Prostate gland (tissue), 2 donors: ENCODE data around the gene MYH9. TPM values are rescaled to one million over a fixed set of nuclear protein-coding genes. Genes with fewer than 3 reads are reported as not detected.
"Not testable (repeated sequence)": the region's sequence is repeated elsewhere in the genome, so short reads cannot be mapped to it uniquely, and the experiment has no call there.

Experiments used
- DNase-seq: peaks from one replicate; pipeline ENCODE4 v3.0.0-alpha.2; 2019; ENCODE audit warnings: low spot score
- H3K27ac ChIP-seq, 2 donors: fragments of 200-600 bp; sonication (generic); 2 replicates each; pipeline ENCODE4 v1.5.1; 2017 to 2019
- H3K27me3 ChIP-seq: fragments of 200-600 bp; sonication (generic); replicated peaks from 2 replicates; pipeline ENCODE4 v1.5.1; 2019; ENCODE audit not compliant: insufficient read depth
- H3K36me3 ChIP-seq, 2 donors: fragments of 200-600 bp; sonication (generic); 1 replicate in 1 of 2; 2 replicates in 1 of 2; pipeline versions ENCODE4 v1.5.1 to v1.8.1; 2017 to 2019
- H3K4me1 ChIP-seq: fragments of 200-600 bp; sonication (generic); replicated peaks from 2 replicates; pipeline ENCODE4 v1.5.1; 2019
- H3K4me3 ChIP-seq, 2 donors: fragments of 200-600 bp; sonication (generic); 2 replicates each; pipeline ENCODE4 v1.5.1; 2017 to 2019
- H3K9me3 ChIP-seq: fragments of 200-600 bp; sonication (generic); 2 replicates; pipeline ENCODE4 v1.5.1; 2017
- POLR2A ChIP-seq: fragments of 450-650 bp; IDR thresholded peaks from one replicate; pipeline ENCODE4 v1.6.1; 2016; ENCODE audit warnings: antibody characterized with exemption, mild to moderate bottlenecking
- POLR2AphosphoS5 ChIP-seq: sonication (generic); formaldehyde crosslinking; IDR thresholded peaks from one replicate; pipeline ENCODE4 v1.6.1; 2017; ENCODE audit warnings: antibody characterized with exemption
- WGBS: methylation state at CpG from one replicate; pipeline ENCODE4 v1.1.5; 2018; 5-methylcytosine and 5-hydroxymethylcytosine counted together
- intact Hi-C: fragments of 100-400 bp; cut with DNase I; formaldehyde crosslinking; loops from one replicate; pipeline ENCODE4 v1.14.2; 2022
- total RNA-seq, 2 donors: library from RNA; depleted of rRNA; stranded (reverse); fragments of >200 nt; gene quantifications; one replicate each; pipeline ENCODE4 v1.1.0, GENCODE V29; 2016
- TF ChIP-seq, protein P1 (sequence below), 4 experiments: fragments of 200-600 bp in 2 of 4; fragments of 450-650 bp in 2 of 4; sonication (generic) in 2 of 4; IDR thresholded peaks; 1 replicate in 3 of 4; 2 replicates in 1 of 4; pipeline ENCODE4 v1.5.1; 2016 to 2019; ENCODE audit warnings: antibody characterized with exemption in 4 of 4, mild to moderate bottlenecking in 2 of 4, moderate library complexity in 2 of 4

Gene MYH9
- total RNA-seq, 2 donors from 2014 or later = 295 to 329 TPM

DNA sequence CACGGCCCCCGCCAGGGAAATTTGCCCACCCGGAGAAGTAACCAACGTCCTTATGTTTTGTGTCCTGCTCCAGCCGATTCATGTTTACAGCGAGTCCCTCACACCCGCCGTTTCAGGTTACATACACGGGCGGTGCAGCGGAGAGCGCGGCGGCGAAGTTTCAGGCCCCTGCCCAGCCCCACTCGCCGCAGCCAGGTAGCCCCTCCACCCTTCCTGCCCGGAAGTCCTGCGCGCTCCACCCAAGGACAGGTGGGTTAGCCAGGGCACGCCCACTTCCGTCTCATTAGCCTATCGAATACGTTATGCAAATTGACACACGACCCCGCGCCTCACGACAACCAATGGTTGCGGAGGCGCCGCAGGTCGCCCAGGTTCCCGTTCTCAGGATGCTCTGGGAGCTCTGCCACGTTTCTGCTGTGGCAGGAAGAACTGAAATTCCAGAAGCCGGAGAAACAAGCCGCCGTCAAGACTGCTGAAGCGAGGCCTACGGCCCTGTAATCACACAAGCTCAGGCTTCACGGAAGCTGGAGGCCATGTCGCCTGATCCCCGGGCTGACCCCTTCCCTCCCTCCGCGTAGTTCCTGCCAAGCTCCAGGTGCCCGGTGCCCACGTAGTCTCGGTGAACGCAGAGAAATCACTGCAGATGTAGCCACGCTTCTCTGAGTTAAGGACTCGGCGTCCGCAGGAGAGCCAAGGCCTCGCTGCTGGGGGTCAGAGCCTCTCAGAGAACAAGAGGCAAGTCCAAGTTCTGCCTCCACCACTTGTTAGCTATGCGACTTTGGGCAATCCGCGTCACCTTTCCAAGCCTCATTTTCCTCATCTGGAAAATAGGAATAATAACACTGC is 22.4 kb upstream of the MYH9 start:
- no peaks in the 10 kb centered on the region for H3K4me1 ChIP-seq
- peak overlapping the region; percentile 19 to 26 for H3K4me3 ChIP-seq
- peak; percentile 99 for DNase-seq
- intact Hi-C loops = loop anchor here (5.0 kb wide), 1 partner anchor 37 kb away; no protein-coding TSS in a partner anchor
- WGBS = 13% methylated on average over 56 of the region's 56 CpGs
- H3K27ac ChIP-seq = peak overlapping the region; percentile 93 to 94
- H3K36me3 ChIP-seq = no peaks in the 10 kb centered on the region
- H3K27me3 ChIP-seq = no peaks in the 10 kb centered on the region
- H3K9me3 ChIP-seq = no peaks in the 10 kb centered on the region
- TF ChIP-seq POLR2AphosphoS5 (peak; percentile 98), POLR2A (peak; percentile 83)
- TF ChIP-seq, protein P1, sequence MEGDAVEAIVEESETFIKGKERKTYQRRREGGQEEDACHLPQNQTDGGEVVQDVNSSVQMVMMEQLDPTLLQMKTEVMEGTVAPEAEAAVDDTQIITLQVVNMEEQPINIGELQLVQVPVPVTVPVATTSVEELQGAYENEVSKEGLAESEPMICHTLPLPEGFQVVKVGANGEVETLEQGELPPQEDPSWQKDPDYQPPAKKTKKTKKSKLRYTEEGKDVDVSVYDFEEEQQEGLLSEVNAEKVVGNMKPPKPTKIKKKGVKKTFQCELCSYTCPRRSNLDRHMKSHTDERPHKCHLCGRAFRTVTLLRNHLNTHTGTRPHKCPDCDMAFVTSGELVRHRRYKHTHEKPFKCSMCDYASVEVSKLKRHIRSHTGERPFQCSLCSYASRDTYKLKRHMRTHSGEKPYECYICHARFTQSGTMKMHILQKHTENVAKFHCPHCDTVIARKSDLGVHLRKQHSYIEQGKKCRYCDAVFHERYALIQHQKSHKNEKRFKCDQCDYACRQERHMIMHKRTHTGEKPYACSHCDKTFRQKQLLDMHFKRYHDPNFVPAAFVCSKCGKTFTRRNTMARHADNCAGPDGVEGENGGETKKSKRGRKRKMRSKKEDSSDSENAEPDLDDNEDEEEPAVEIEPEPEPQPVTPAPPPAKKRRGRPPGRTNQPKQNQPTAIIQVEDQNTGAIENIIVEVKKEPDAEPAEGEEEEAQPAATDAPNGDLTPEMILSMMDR (IDR thresholded peaks at IDR 0.05) = peak; percentile 8 to 64 (median 34)

DNA sequence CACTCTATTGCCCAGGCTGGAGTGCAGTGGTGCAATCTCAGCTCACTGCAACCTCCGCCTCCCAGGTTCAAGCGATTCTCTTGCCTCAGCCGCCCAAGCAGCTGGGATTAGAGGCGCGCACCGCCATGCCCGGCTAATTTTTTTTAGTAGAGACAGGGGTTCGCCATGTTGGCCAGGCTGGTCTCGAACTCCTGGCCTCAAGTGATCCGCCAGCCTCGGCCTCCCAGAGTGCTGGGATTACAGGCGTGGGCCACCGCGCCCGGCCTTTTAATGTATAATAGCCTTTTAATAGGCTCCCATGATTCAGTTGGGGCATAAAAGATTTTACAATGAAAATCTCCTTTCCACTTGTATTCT is 21.8 kb upstream of the MYH9 start:
- H3K4me3 ChIP-seq = peak overlapping the region; percentile 19 to 26
- WGBS = 64% methylated on average over 15 of the region's 15 CpGs

DNA sequence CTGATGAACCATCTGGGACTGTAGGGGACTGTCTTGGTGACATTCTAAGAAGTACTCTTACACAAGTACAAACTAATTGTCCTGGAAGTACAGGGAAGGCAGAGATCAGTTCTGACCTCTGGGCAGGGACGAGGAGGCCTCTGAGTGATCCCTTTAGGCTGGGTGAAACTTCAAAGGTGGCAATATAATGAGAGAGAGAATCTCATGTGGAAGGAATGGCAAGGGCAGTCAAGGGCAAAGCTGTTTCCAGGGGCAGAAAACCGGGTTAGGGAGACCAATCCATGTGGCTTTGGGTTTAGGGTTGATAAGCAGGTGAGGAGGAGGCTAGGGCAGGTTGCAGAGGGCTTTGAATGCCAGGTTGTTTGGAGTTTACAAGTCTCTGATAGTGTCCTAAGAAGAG is 21.3 kb upstream of the MYH9 start:
- 62% methylated on average over 2 of the region's 2 CpGs for WGBS
- H3K27me3 ChIP-seq = no peaks in the 10 kb centered on the region
- TF ChIP-seq, protein P1 (IDR thresholded peaks at IDR 0.05) = no peak
- TF ChIP-seq POLR2A (no peak), POLR2AphosphoS5 (no peak)
- peak overlapping the region; percentile 93 to 94 for H3K27ac ChIP-seq
- no peaks in the 10 kb centered on the region for H3K36me3 ChIP-seq
- DNase-seq = no peak
- H3K4me1 ChIP-seq = no peaks in the 10 kb centered on the region
- H3K4me3 ChIP-seq = no peak overlapping the region
- intact Hi-C loops = no loop called here
- no peaks in the 10 kb centered on the region for H3K9me3 ChIP-seq

More for the DNA sequence above, 21.8 kb upstream of the MYH9 start:
- DNase-seq, H3K36me3 ChIP-seq, H3K27me3 ChIP-seq, intact Hi-C loops, H3K9me3 ChIP-seq, H3K4me1 ChIP-seq: not testable (repeated sequence)
- peak overlapping the region; percentile 93 to 94 for H3K27ac ChIP-seq

- H3K27me3 ChIP-seq = no peaks in the 10 kb centered on the region
- TF ChIP-seq POLR2AphosphoS5 (no peak), POLR2A (no peak)
- TF ChIP-seq, protein P1 (IDR thresholded peaks at IDR 0.05) = no peak
- H3K36me3 ChIP-seq = no peaks in the 10 kb centered on the region
- DNase-seq = no peak
- no peak overlapping the region for H3K4me3 ChIP-seq
- no peak overlapping the region for H3K27ac ChIP-seq
- WGBS = 76% methylated on average over 6 of the region's 6 CpGs
- intact Hi-C loops = no loop called here
- H3K9me3 ChIP-seq = no peaks in the 10 kb centered on the region
- H3K4me1 ChIP-seq = no peaks in the 10 kb centered on the region
Observed at GRCh38 chr22:36406721-36407120, 19.0 kb upstream of the MYH9 start.

DNA sequence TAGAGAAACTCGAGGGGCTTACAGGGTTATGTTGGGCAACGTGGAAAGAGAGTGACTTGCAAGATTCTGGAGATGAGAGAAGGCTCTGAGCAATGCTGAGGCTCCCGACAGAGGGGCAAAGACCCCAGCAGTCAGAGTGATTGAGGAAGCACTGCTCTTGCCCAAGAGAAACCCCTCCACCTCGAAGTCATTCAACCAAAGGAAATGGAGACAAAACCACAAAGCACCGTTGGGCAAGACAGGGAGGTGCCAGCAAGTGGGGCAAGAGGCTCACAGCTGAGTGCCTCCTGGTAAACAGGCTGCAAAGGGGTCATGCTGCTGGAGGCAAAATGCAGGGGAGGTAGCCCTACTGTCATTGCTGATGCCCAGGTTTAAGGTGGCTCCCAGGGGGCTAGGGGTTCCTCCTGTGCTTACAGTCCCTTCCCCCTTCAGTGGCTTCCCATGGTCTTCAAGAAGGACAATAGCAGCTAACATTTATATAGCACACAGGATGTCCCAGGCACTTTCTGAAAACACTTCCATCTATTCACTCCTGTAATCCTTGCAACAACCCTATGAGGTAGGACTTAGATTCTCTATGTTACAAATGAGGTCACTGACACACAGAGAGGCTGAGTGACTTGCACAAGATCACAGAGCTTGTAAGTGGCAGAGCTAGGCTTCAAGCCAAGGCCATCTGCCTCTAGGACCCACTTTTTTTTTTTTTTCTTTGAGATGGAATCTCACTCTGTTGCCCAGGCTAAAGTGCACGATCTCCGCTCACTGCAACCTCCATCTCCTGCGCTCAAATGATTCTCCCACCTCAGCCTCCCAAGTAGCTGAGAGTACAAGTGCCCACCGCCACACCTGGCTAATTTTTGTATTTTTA is 18.1 kb upstream of the MYH9 start:
- Histone ChIP-seq H3K9me3 (no peaks in the 10 kb centered on the region), H3K4me1 (no peaks in the 10 kb centered on the region), H3K27me3 (no peaks in the 10 kb centered on the region), H3K4me3 (no peak overlapping the region), H3K27ac (no peak overlapping the region), H3K36me3 (no peaks in the 10 kb centered on the region)
- TF ChIP-seq, protein P1 (IDR thresholded peaks at IDR 0.05) = no peak
- TF ChIP-seq POLR2AphosphoS5 = no peak
- no peak for TF ChIP-seq POLR2A
- WGBS = 59% methylated on average over 9 of the region's 9 CpGs
- intact Hi-C loops = no loop called here
- DNase-seq = no peak
